Activated T-helper 1 cell treated with anti-CD3 and anti-CD28 coated beads, Interleukin-2, amount 50 U/mL, for 16 hours (primary cell): Measurements from ENCODE around the gene ATRNL1.

Source experiments
- DNase-seq, 2 donors: peaks; one replicate each; pipeline ENCODE4 v3.0.0-alpha.2; 2020; ENCODE audit warnings: low read depth in 1 of 2, low spot score in 1 of 2

Gene ATRNL1

GRCh38 chr10:115093286-115093775, at the start of gene ATRNL1:
ATRNL1 (plus strand) TSS chr10:115093365; CDS start chr10:115093751, 386 bp downstream.
- DNase-seq: no peak

GRCh38 chr10:115043719-115044118, 49.4 kb upstream of the ATRNL1 start:
- DNase-seq: no peak

- DNase-seq: no peak
Measured at GRCh38 chr10:115044891-115045290, 48.3 kb upstream of the ATRNL1 start.

GRCh38 chr10:115045499-115045898, 47.7 kb upstream of the ATRNL1 start:
- no peak for DNase-seq

- no peak for DNase-seq
Measured at GRCh38 chr10:115046686-115047236, 46.4 kb upstream of the ATRNL1 start.

GRCh38 chr10:115047705-115048104, 45.5 kb upstream of the ATRNL1 start:
- DNase-seq: no peak

GRCh38 chr10:115049318-115049717, 43.8 kb upstream of the ATRNL1 start:
- DNase-seq: no peak

GRCh38 chr10:115049960-115050359, 43.2 kb upstream of the ATRNL1 start:
- no peak for DNase-seq

GRCh38 chr10:115050375-115051010, 42.7 kb upstream of the ATRNL1 start:
- DNase-seq: no peak

GRCh38 chr10:115051216-115051615, 41.9 kb upstream of the ATRNL1 start:
- no peak for DNase-seq

- no peak for DNase-seq
Measured at GRCh38 chr10:115052226-115052625, 40.9 kb upstream of the ATRNL1 start.

GRCh38 chr10:115052728-115053127, 40.4 kb upstream of the ATRNL1 start:
- no peak for DNase-seq

GRCh38 chr10:115056186-115056585, 37.0 kb upstream of the ATRNL1 start:
- DNase-seq: no peak

GRCh38 chr10:115059301-115059898, 33.8 kb upstream of the ATRNL1 start:
- DNase-seq: no peak

GRCh38 chr10:115063701-115064658, 29.2 kb upstream of the ATRNL1 start:
- no peak for DNase-seq

- no peak for DNase-seq
Measured at GRCh38 chr10:115065801-115066200, 27.4 kb upstream of the ATRNL1 start.

- no peak for DNase-seq
Measured at GRCh38 chr10:115066528-115066927, 26.6 kb upstream of the ATRNL1 start.

GRCh38 chr10:115073796-115074195, 19.4 kb upstream of the ATRNL1 start:
- DNase-seq: no peak

GRCh38 chr10:115082506-115082905, 10.7 kb upstream of the ATRNL1 start:
- no peak for DNase-seq

GRCh38 chr10:115084277-115084850, 8.8 kb upstream of the ATRNL1 start:
- DNase-seq: no peak

- DNase-seq: no peak
Measured at GRCh38 chr10:115091161-115091560, 2.0 kb upstream of the ATRNL1 start.
